GM12878 (cell line): ENCODE results near the gene SLC12A5. TPM values are rescaled to one million over a fixed set of nuclear protein-coding genes. Genes with fewer than 3 reads are reported as not detected.

ENCODE experiments used
- ATAC-seq: fragments of 200-7000 bp; cut with Tn5 transposase; 3 replicates; pipeline ENCODE4 v1.9.1; 2020; ENCODE audit warnings: mild to moderate bottlenecking, moderate library complexity
- BruUV-seq: library from RNA; stranded (reverse); fragments of 400-500 nt; replicated peaks from 2 replicates; lab custom pipeline; 2021; lab: Mats Ljungman, UMichigan
- CTCF ChIA-PET: fragments of 300-600 bp; sonication (Branson Sonifier 250); formaldehyde crosslinking; extraction: SDS; loops from one replicate; lab custom pipeline; 2021; ENCODE audit warnings: inconsistent platforms; lab: Yijun Ruan, JAX
- POLR2A ChIA-PET: fragments of 350-600 bp; formaldehyde crosslinking; extraction: SDS; loops from one replicate; lab custom pipeline; 2021; ENCODE audit warnings: inconsistent platforms; lab: Charles Lee
- RAD21 ChIA-PET: fragments of 300-600 bp; sonication (Branson Sonifier 250); formaldehyde crosslinking; loops from one replicate; lab custom pipeline; 2023; ENCODE audit warnings: antibody characterized with exemption; ENCODE audit not compliant: unreplicated experiment; lab: Charles Lee
- SMC1A ChIA-PET: fragments of 300-600 bp; sonication (Branson Sonifier 250); formaldehyde crosslinking; loops from one replicate; lab custom pipeline; 2023; ENCODE audit not compliant: unreplicated experiment, uncharacterized antibody; lab: Charles Lee
- DNase-seq: peaks from one replicate; pipeline ENCODE4 v3.0.0-alpha.2; 2011; ENCODE audit warnings: low read depth, low spot score
- FAIRE-seq: peaks from 3 replicates; lab custom pipeline; 2011; peaks lifted over from hg19 to GRCh38; lab: Jason Lieb, UNC
- H2AFZ ChIP-seq: 2 replicates; pipeline ENCODE4 v1.6.0; 2011; ENCODE audit warnings: low read depth, low read length, control low read depth; ENCODE audit not compliant: control insufficient read depth
- H3K27ac ChIP-seq: 2 replicates; pipeline ENCODE4 v1.5.1; 2011; ENCODE audit warnings: control low read depth; ENCODE audit not compliant: control insufficient read depth, insufficient read depth
- H3K27me3 ChIP-seq, 2 experiments: replicated peaks in 1 of 2; 2 replicates each; pipeline versions ENCODE4 v1.6.0 to v1.6.1; 2011; ENCODE audit warnings: low read length in 1 of 2; ENCODE audit not compliant: control insufficient read depth in 2 of 2, insufficient read depth in 2 of 2
- H3K36me3 ChIP-seq, 2 experiments: 2 replicates each; pipeline ENCODE4 v1.5.1; 2011; ENCODE audit warnings: low read length in 1 of 2; ENCODE audit not compliant: control insufficient read depth in 2 of 2, insufficient read depth in 2 of 2
- H3K4me1 ChIP-seq: 2 replicates; pipeline ENCODE4 v1.6.1; 2011; ENCODE audit warnings: mild to moderate bottlenecking, low read length, moderate library complexity, mixed read lengths; ENCODE audit not compliant: control insufficient read depth, insufficient read depth
- H3K4me2 ChIP-seq: 2 replicates; pipeline ENCODE4 v1.6.0; 2011; ENCODE audit warnings: control low read depth; ENCODE audit not compliant: control insufficient read depth, insufficient read depth
- H3K4me3 ChIP-seq: fragments of 200-600 bp; sonication (generic); 2 replicates; pipeline ENCODE4 v1.5.1; 2016
- H3K79me2 ChIP-seq: 2 replicates; pipeline ENCODE4 v1.6.0; 2011; ENCODE audit warnings: low read length; ENCODE audit not compliant: control insufficient read depth, insufficient read depth
- H3K9ac ChIP-seq: 2 replicates; pipeline ENCODE4 v1.8.0; 2011; ENCODE audit warnings: low read length, control low read depth, mixed read lengths; ENCODE audit not compliant: control insufficient read depth, insufficient read depth
- H3K9me3 ChIP-seq: replicated peaks from 3 replicates; pipeline ENCODE4 v1.5.1; 2011; ENCODE audit warnings: mild to moderate bottlenecking, low read length; ENCODE audit not compliant: control insufficient read depth, insufficient read depth
- H4K20me1 ChIP-seq: 2 replicates; pipeline ENCODE4 v1.6.0; 2011; ENCODE audit not compliant: control insufficient read depth, insufficient read depth
- BMI1 ChIP-seq: fragments of 450-650 bp; IDR thresholded peaks from 2 replicates; pipeline ENCODE4 v1.6.1; 2016; ENCODE audit warnings: mild to moderate bottlenecking, moderate library complexity, borderline replicate concordance
- CREM ChIP-seq: IDR thresholded peaks from 2 replicates; pipeline ENCODE4 v1.6.1; 2014; ENCODE audit warnings: antibody characterized with exemption, low read depth
- NBN ChIP-seq: fragments of 450-650 bp; IDR thresholded peaks from 2 replicates; pipeline ENCODE4 v1.6.1; 2016
- RAD21 ChIP-seq: IDR thresholded peaks from 2 replicates; pipeline ENCODE4 v1.6.1; 2011; ENCODE audit warnings: mild to moderate bottlenecking, low read depth, low read length, moderate library complexity; ENCODE audit not compliant: insufficient read depth
- TCF7 ChIP-seq: IDR thresholded peaks from 2 replicates; pipeline ENCODE4 v1.6.1; 2014; ENCODE audit warnings: antibody characterized with exemption, borderline replicate concordance
- ZNF207 ChIP-seq: fragments of 450-650 bp; IDR thresholded peaks from 2 replicates; pipeline ENCODE4 v1.6.1; 2014; ENCODE audit warnings: antibody characterized with exemption, mild to moderate bottlenecking, borderline replicate concordance
- WGBS: methylation state at CpG from one replicate; pipeline ENCODE4 v1.1.6; 2016; ENCODE audit warnings: low lambda C conversion rate; ENCODE audit not compliant: insufficient replicate concordance, insufficient coverage; ENCODE audit errors: missing lambda C conversion rate; 5-methylcytosine and 5-hydroxymethylcytosine counted together
- in situ Hi-C: fragments of 300-500 bp; cut with MboI; formaldehyde crosslinking; loops from 9 replicates; pipeline ENCODE4 v1.14.3; 2018; ENCODE audit warnings: mixed read lengths
- intact Hi-C: fragments of 100-400 bp; cut with micrococcal nuclease; formaldehyde crosslinking; loops from one replicate; pipeline ENCODE4 v1.14.2; 2022; ENCODE audit not compliant: unreplicated experiment
- polyA plus RNA-seq, 11 experiments: library from polyadenylated mRNA; depleted of rRNA in 4 of 11; unstranded in 6 of 11; stranded (reverse) in 5 of 11; fragments of >200 nt; fragmentation: Nextera tagmentation in 4 of 11; fragmentation: Illumina TruSeq in 1 of 11; extraction: Ambion mirVana in 4 of 11; extraction: Trizol in 1 of 11; gene quantifications; 1 replicate in 1 of 11; 2 replicates in 10 of 11; pipeline versions ENCODE4 v1.2.1 to v1.2.3, GENCODE V29; 2011 to 2016; ENCODE audit warnings: inconsistent platforms in 2 of 11, missing spikeins in 2 of 11, low read depth in 1 of 11
- total RNA-seq, 4 experiments: library from RNA; depleted of rRNA in 3 of 4; stranded (reverse); fragments of >200 nt in 3 of 4; fragmentation: Illumina TruSeq in 1 of 4; extraction: Trizol in 1 of 4; gene quantifications; 2 replicates each; pipeline versions ENCODE4 v1.2.1 to v1.2.3, GENCODE V29; 2013 to 2021
- TF ChIP-seq, protein P1 (sequence below): fragments of 450-650 bp; IDR thresholded peaks from 2 replicates; pipeline ENCODE4 v1.6.1; 2017; ENCODE audit warnings: low read depth, mild to moderate bottlenecking, moderate library complexity
- TF ChIP-seq, protein P2 (sequence below): IDR thresholded peaks from 2 replicates; pipeline ENCODE4 v1.6.1; 2012; ENCODE audit warnings: low read depth, low read length, improper control_type of control experiment
- TF ChIP-seq, protein P3 (sequence below): IDR thresholded peaks from 2 replicates; pipeline ENCODE4 v1.6.1; 2012; ENCODE audit warnings: low read depth, low read length, improper control_type of control experiment

The SLC12A5 gene
- total and polyA plus RNA-seq, 10 of the 15 experiments (the other 5 are each of a cell fraction or from before 2014, with no cell fraction given), result 0.26 to 2.7 (median 1.2) TPM

- no peak overlapping the region for H3K9ac ChIP-seq
Observed at GRCh38 chr20:46006964-46007363, 22.1 kb upstream of the SLC12A5 start.

More at GRCh38 chr20:46006964-46007363, 22.1 kb upstream of the SLC12A5 start:
- Histone ChIP-seq H3K36me3 (no peaks in the 10 kb centered on the region), H3K27me3 (peaks cover 11 to 12% of the 10 kb centered on the region in 2 experiments; a peak in 3 of 4 replicates), H4K20me1 (no peaks in the 10 kb centered on the region), H3K79me2 (no peaks in the 10 kb centered on the region), H2AFZ (no peak overlapping the region), H3K4me2 (no peak overlapping the region), H3K9me3 (no peaks in the 10 kb centered on the region; the same call in 2 of the 3 replicates), H3K4me3 (no peak overlapping the region), H3K27ac (no peak overlapping the region), H3K4me1 (peaks cover 43% of the 10 kb centered on the region)
- in situ Hi-C loops, result no loop called here
- DNase-seq (no peak), ATAC-seq (no peak), FAIRE-seq (no peak)
- TF ChIP-seq, protein P1, sequence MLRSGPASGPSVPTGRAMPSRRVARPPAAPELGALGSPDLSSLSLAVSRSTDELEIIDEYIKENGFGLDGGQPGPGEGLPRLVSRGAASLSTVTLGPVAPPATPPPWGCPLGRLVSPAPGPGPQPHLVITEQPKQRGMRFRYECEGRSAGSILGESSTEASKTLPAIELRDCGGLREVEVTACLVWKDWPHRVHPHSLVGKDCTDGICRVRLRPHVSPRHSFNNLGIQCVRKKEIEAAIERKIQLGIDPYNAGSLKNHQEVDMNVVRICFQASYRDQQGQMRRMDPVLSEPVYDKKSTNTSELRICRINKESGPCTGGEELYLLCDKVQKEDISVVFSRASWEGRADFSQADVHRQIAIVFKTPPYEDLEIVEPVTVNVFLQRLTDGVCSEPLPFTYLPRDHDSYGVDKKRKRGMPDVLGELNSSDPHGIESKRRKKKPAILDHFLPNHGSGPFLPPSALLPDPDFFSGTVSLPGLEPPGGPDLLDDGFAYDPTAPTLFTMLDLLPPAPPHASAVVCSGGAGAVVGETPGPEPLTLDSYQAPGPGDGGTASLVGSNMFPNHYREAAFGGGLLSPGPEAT, result no peak
- TF ChIP-seq BMI1, result no peak
- TF ChIP-seq TCF7, result no peak
- TF ChIP-seq, protein P2, sequence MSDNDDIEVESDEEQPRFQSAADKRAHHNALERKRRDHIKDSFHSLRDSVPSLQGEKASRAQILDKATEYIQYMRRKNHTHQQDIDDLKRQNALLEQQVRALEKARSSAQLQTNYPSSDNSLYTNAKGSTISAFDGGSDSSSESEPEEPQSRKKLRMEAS, result no peak
- TF ChIP-seq CREM, result no peak
- TF ChIP-seq ZNF207, result no peak
- TF ChIP-seq, protein P3, sequence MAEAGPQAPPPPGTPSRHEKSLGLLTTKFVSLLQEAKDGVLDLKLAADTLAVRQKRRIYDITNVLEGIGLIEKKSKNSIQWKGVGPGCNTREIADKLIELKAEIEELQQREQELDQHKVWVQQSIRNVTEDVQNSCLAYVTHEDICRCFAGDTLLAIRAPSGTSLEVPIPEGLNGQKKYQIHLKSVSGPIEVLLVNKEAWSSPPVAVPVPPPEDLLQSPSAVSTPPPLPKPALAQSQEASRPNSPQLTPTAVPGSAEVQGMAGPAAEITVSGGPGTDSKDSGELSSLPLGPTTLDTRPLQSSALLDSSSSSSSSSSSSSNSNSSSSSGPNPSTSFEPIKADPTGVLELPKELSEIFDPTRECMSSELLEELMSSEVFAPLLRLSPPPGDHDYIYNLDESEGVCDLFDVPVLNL, result no peak
- no peak for TF ChIP-seq NBN
- no peak for TF ChIP-seq RAD21
- no TSS peak for BruUV-seq
- intact Hi-C loops, result no loop called here
- RAD21 ChIA-PET, result no interaction called here
- WGBS, result 86% methylated on average over 11 of the region's 11 CpGs
- CTCF ChIA-PET, result interaction anchor here (11.5 kb wide), 1 partner anchor 19 kb away, joined by 190 read pairs; no protein-coding TSS in a partner anchor
- SMC1A ChIA-PET, result no interaction called here
- POLR2A ChIA-PET, result interaction anchor here (1.1 kb wide), 1 partner anchor 36 kb away, joined by 3 read pairs; no protein-coding TSS in a partner anchor
